Measurements from ENCODE around the gene RAPGEFL1.
"Not testable (repeated sequence)": the region's sequence is repeated elsewhere in the genome, so short reads cannot be mapped to it uniquely, and the experiment has no call there.

RAPGEFL1 gene, protein sequence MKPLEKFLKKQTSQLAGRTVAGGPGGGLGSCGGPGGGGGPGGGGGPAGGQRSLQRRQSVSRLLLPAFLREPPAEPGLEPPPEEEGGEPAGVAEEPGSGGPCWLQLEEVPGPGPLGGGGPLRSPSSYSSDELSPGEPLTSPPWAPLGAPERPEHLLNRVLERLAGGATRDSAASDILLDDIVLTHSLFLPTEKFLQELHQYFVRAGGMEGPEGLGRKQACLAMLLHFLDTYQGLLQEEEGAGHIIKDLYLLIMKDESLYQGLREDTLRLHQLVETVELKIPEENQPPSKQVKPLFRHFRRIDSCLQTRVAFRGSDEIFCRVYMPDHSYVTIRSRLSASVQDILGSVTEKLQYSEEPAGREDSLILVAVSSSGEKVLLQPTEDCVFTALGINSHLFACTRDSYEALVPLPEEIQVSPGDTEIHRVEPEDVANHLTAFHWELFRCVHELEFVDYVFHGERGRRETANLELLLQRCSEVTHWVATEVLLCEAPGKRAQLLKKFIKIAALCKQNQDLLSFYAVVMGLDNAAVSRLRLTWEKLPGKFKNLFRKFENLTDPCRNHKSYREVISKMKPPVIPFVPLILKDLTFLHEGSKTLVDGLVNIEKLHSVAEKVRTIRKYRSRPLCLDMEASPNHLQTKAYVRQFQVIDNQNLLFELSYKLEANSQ

DNA sequence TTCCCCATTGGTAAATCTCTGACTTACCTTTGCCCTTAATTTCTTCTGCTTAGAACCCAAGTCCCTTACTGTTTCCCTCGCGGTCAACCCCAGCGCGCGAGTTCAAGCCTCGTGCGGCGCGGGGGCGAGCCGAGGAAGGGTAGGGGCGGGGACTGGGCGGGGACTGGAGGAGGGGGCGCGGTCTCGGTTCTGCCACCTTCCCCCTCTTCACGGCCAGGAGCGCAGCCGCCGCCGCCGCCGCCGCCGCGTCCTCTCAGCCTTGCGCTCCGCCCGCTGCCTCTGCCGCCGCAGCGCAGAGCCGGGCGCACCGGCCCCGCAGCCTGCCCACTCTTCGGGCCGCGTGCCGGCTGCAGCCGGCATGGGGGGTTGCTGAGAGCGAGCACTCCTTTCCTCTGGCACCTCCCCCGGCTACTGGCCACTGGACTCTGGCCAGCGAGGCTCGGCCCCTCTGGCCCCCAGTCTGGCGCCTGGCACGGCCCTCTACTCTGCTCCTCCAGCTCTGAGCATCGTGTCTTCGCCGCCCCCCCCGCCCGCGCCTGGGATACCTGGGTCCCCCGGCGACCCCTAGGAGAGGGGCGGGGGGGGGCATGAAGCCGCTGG, at the start of gene RAPGEFL1:
RAPGEFL1 (plus strand) TSS at position 196 of the 600 bp plus-strand sequence; CDS start at position 588, 392 bp downstream.
- no peak for TF ChIP-seq ZNF274 (IDR thresholded peaks at IDR 0.05; ENCODE audit: low read depth, low read length)
- TF ChIP-seq SUZ12 (IDR thresholded peaks at IDR 0.05; ENCODE audit: extremely low read depth, insufficient read depth, insufficient read length), result no peak
- TF ChIP-seq YY1 (IDR thresholded peaks at IDR 0.05; ENCODE audit: insufficient read depth, insufficient read length), result no peak
- Histone ChIP-seq H3K4me1 (ENCODE audit: insufficient read depth, insufficient read length) (peaks cover 35% of the 10 kb centered on the region), H3K27me3 (ENCODE audit: insufficient read depth, insufficient read length) (no peaks in the 10 kb centered on the region), H3K4me3 (ENCODE audit: insufficient read length, low read depth) (peak within 1 kb of the TSS; percentile 53), H3K9me3 (ENCODE audit: insufficient read depth, low read length) (peaks cover under 1% of the 10 kb centered on the region; the same call in 1 of the 2 replicates), H3K9ac (ENCODE audit: insufficient read length, low read depth) (peak within 1 kb of the TSS; percentile 76), H3K36me3 (ENCODE audit: insufficient read depth, insufficient read length, low read length) (peaks cover 36% of the 10 kb centered on the region)
- peak; percentile 33 for DNase-seq (ENCODE audit: low read depth, low spot score)

DNA sequence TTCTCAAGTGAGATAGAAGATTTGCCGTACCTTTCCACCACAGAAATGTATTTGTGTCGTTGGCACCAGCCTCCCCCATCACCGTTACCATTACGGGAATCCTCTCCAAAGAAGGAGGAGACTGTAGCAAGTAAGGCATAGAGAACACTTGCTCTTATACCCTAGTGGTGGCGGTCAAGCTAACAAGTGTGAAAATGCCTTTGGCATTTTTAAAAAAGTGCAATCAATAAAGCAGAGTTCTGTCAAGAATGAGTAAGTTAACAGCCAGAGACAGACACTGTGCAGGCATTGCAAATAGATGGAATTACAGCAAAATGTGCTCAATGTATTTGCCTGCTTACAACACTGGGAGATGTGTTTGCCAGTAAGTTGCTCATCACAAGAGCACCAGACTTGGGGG, 47.8 kb upstream of the RAPGEFL1 start:
- no peaks in the 10 kb centered on the region for H3K27me3 ChIP-seq (ENCODE audit: insufficient read depth, insufficient read length)
- TF ChIP-seq YY1 (IDR thresholded peaks at IDR 0.05; ENCODE audit: insufficient read depth, insufficient read length) (no peak), ZNF274 (IDR thresholded peaks at IDR 0.05; ENCODE audit: low read depth, low read length) (no peak), SUZ12 (IDR thresholded peaks at IDR 0.05; ENCODE audit: extremely low read depth, insufficient read depth, insufficient read length) (no peak)
- no peaks in the 10 kb centered on the region for H3K9me3 ChIP-seq (ENCODE audit: insufficient read depth, low read length)
- no peak overlapping the region for H3K9ac ChIP-seq (ENCODE audit: insufficient read length, low read depth)
- no peaks in the 10 kb centered on the region for H3K4me1 ChIP-seq (ENCODE audit: insufficient read depth, insufficient read length)
- no peak for DNase-seq (ENCODE audit: low read depth, low spot score)
- H3K4me3 ChIP-seq (ENCODE audit: insufficient read length, low read depth), result no peak overlapping the region
- peaks cover 86% of the 10 kb centered on the region for H3K36me3 ChIP-seq (ENCODE audit: insufficient read depth, insufficient read length, low read length)

DNA sequence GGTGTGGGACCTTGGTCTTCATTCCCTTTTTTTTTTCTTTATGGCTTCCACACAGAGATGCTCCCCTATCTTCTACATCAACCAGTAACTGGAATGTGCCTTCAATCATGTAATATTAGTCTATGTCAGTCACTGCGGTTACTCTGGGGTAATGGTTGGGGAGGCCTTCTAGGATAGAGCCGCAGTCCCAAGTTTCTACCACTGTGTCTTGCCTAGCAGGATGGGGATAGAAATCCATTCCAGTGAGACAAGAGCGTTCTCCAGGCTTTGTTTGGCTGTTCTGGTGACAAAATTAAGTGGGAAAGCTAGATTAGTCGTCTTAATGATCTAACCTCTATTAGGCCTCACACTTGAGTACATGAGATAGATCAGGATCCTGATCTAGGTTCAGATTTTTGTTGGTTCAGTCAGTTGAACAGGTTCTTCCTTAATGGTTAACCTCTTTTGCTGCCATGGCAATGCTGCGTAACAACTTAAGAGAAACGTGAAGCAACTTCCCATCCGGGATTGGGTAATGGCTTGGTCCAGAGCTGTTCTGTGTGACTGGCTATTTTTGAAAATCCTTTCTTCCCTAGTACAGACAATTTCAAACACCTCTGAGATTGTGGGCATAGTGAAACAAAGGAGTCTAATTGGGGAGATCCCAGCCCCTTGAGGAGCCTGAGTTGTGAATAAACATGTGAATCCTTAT, 46.8 kb upstream of the RAPGEFL1 start:
- H3K9me3 ChIP-seq (ENCODE audit: insufficient read depth, low read length), result no peaks in the 10 kb centered on the region
- peaks cover 92% of the 10 kb centered on the region for H3K36me3 ChIP-seq (ENCODE audit: insufficient read depth, insufficient read length, low read length)
- no peak for DNase-seq (ENCODE audit: low read depth, low spot score)

DNA sequence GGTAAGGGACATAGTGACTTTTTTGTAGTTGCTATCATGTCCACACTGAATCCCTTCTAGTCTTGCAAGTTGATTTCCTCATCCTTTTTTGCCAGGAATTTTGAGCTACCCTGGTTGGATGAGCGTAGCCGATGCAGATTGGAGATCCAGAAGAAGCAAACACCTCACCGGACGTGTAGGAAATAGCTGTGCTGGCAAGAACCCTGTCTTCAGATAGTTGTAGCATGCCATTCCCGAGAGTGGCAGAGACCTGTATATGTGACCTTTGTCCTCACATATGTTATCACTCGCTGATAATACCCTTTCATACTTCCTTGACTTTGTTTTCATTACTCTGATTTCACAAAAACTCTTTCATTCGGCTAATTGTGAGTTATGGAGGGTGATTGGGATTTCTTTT, 43.1 kb upstream of the RAPGEFL1 start:
- Histone ChIP-seq H3K4me1 (ENCODE audit: insufficient read depth, insufficient read length) (no peaks in the 10 kb centered on the region), H3K9me3 (ENCODE audit: insufficient read depth, low read length) (no peaks in the 10 kb centered on the region), H3K27me3 (ENCODE audit: insufficient read depth, insufficient read length) (no peaks in the 10 kb centered on the region), H3K9ac (ENCODE audit: insufficient read length, low read depth) (no peak overlapping the region), H3K4me3 (ENCODE audit: insufficient read length, low read depth) (no peak overlapping the region), H3K36me3 (ENCODE audit: insufficient read depth, insufficient read length, low read length) (peaks cover 84% of the 10 kb centered on the region)
- no peak for DNase-seq (ENCODE audit: low read depth, low spot score)
- TF ChIP-seq YY1 (IDR thresholded peaks at IDR 0.05; ENCODE audit: insufficient read depth, insufficient read length), result no peak
- no peak for TF ChIP-seq ZNF274 (IDR thresholded peaks at IDR 0.05; ENCODE audit: low read depth, low read length)

More for the DNA sequence above, 46.8 kb upstream of the RAPGEFL1 start:
- TF ChIP-seq SUZ12 (IDR thresholded peaks at IDR 0.05; ENCODE audit: extremely low read depth, insufficient read depth, insufficient read length), result no peak
- no peak for TF ChIP-seq YY1 (IDR thresholded peaks at IDR 0.05; ENCODE audit: insufficient read depth, insufficient read length)
- no peak for TF ChIP-seq ZNF274 (IDR thresholded peaks at IDR 0.05; ENCODE audit: low read depth, low read length)
- H3K27me3 ChIP-seq (ENCODE audit: insufficient read depth, insufficient read length), result no peaks in the 10 kb centered on the region
- H3K9ac ChIP-seq (ENCODE audit: insufficient read length, low read depth), result no peak overlapping the region
- H3K4me3 ChIP-seq (ENCODE audit: insufficient read length, low read depth), result no peak overlapping the region
- no peaks in the 10 kb centered on the region for H3K4me1 ChIP-seq (ENCODE audit: insufficient read depth, insufficient read length)

DNA sequence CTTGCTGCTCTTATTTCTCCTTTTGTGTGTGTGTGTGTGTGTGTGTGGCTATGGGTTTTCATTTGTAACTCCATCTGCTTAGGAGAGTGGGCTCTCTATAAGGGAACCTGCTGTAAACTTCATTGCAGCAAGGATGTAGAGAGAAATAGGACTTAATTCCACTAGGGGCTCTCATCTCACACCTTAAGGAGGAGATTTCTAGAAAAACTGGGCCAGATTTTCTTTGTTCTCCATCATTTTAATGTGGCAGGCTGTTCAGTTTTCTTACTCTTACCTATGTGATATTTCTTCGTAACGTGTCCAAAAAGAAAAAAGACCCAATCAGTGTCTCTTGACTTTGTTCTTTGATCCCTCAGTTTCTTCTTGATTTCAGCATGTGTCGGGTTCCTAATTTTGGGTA, 41.5 kb upstream of the RAPGEFL1 start:
- peaks cover 68% of the 10 kb centered on the region for H3K36me3 ChIP-seq (ENCODE audit: insufficient read depth, insufficient read length, low read length)
- no peaks in the 10 kb centered on the region for H3K27me3 ChIP-seq (ENCODE audit: insufficient read depth, insufficient read length)
- no peaks in the 10 kb centered on the region for H3K4me1 ChIP-seq (ENCODE audit: insufficient read depth, insufficient read length)
- no peak overlapping the region for H3K9ac ChIP-seq (ENCODE audit: insufficient read length, low read depth)
- no peak for DNase-seq (ENCODE audit: low read depth, low spot score)
- no peak overlapping the region for H3K4me3 ChIP-seq (ENCODE audit: insufficient read length, low read depth)
- H3K9me3 ChIP-seq (ENCODE audit: insufficient read depth, low read length), result no peaks in the 10 kb centered on the region
- TF ChIP-seq YY1 (IDR thresholded peaks at IDR 0.05; ENCODE audit: insufficient read depth, insufficient read length), result no peak
- no peak for TF ChIP-seq SUZ12 (IDR thresholded peaks at IDR 0.05; ENCODE audit: extremely low read depth, insufficient read depth, insufficient read length)
- no peak for TF ChIP-seq ZNF274 (IDR thresholded peaks at IDR 0.05; ENCODE audit: low read depth, low read length)

DNA sequence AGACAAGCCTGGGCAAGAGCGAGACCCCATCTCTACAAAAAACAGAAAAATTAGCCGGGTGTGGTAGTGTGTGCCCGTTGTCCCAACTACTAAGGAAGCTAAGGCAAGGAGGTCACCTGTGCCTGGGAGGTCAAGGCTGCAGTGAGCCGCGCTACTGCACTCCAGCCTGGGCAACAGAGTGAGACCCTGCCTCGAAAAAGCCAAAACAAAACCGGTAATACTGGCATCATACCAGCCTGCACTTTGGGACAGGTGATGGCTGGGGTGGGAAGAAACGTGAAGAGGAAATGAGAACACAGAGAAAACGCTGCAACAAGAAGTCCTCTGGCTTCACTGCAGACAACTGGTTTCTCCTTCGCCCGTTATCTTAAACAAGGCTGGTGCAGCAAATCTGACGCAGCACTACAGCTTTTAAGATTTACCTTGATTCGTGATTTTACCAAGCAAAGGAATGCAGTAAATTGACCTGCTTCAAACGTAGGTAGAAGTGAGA, 37.7 kb upstream of the RAPGEFL1 start:
- H3K36me3 ChIP-seq (ENCODE audit: insufficient read depth, insufficient read length, low read length), result peaks cover 67% of the 10 kb centered on the region
- H3K4me1 ChIP-seq (ENCODE audit: insufficient read depth, insufficient read length), result no peaks in the 10 kb centered on the region
- peak overlapping the region; percentile 41 for H3K4me3 ChIP-seq (ENCODE audit: insufficient read length, low read depth)
- no peak for TF ChIP-seq SUZ12 (IDR thresholded peaks at IDR 0.05; ENCODE audit: extremely low read depth, insufficient read depth, insufficient read length)
- no peak for TF ChIP-seq ZNF274 (IDR thresholded peaks at IDR 0.05; ENCODE audit: low read depth, low read length)
- DNase-seq (ENCODE audit: low read depth, low spot score), result no peak
- H3K27me3 ChIP-seq (ENCODE audit: insufficient read depth, insufficient read length), result no peaks in the 10 kb centered on the region
- H3K9ac ChIP-seq (ENCODE audit: insufficient read length, low read depth), result peak overlapping the region; percentile 74
- no peaks in the 10 kb centered on the region for H3K9me3 ChIP-seq (ENCODE audit: insufficient read depth, low read length)

DNA sequence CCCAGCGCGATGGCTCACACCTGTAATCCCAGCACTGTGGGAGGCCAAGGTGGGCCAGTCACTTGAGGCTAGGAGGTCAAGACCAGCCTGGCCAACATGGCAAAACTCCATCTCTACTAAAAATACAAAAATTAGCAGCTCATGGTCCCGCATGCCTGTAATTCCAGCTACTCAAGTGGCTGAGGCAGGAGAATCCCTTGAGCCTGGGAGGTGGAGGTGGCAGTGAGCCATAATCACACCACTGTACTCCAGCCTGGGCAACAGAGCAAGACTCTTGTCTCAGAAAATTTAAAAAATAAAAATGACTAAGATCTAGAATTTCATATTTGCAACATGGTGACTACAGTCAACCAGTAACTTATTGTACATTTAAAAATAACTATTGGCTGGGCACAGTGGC, 34.1 kb upstream of the RAPGEFL1 start:
- H3K27me3 ChIP-seq (ENCODE audit: insufficient read depth, insufficient read length); DNase-seq (ENCODE audit: low read depth, low spot score); H3K4me1 ChIP-seq (ENCODE audit: insufficient read depth, insufficient read length); H3K9me3 ChIP-seq (ENCODE audit: insufficient read depth, low read length); H3K9ac ChIP-seq (ENCODE audit: insufficient read length, low read depth); H3K4me3 ChIP-seq (ENCODE audit: insufficient read length, low read depth): not testable (repeated sequence)
- H3K36me3 ChIP-seq (ENCODE audit: insufficient read depth, insufficient read length, low read length), result peaks cover 65% of the 10 kb centered on the region
